ENCODE measurements around the gene SMKR1.
"Not testable (repeated sequence)": the region's sequence is repeated elsewhere in the genome, so short reads cannot be mapped to it uniquely, and the experiment has no call there.

SMKR1 gene
- long read RNA-seq, donor 1, partial matches to known transcripts: 0 of 3 reads
- long read RNA-seq, donor 1, other reads (novel, unspliced or antisense): 0 of 3 reads
- long read RNA-seq, donor 2, partial matches to known transcripts: 0 of 1 reads
- long read RNA-seq, donor 2, other reads (novel, unspliced or antisense): 0 of 1 reads
- long read RNA-seq, donor 3: 0 reads
- long read RNA-seq, donor 4, partial matches to known transcripts: 0 of 1 reads
- long read RNA-seq, donor 4, other reads (novel, unspliced or antisense): 0 of 1 reads
- long read RNA-seq, donor 5, partial matches to known transcripts: 0 of 2 reads
- long read RNA-seq, donor 5, other reads (novel, unspliced or antisense): 0 of 2 reads
- long read RNA-seq, donor 6: 0 reads
- long read RNA-seq, donor 7, partial matches to known transcripts: 0 of 2 reads
- long read RNA-seq, donor 7, other reads (novel, unspliced or antisense): 0 of 2 reads
- long read RNA-seq, donor 8, partial matches to known transcripts: 0 of 4 reads
- long read RNA-seq, donor 8, other reads (novel, unspliced or antisense): 0 of 4 reads

DNA sequence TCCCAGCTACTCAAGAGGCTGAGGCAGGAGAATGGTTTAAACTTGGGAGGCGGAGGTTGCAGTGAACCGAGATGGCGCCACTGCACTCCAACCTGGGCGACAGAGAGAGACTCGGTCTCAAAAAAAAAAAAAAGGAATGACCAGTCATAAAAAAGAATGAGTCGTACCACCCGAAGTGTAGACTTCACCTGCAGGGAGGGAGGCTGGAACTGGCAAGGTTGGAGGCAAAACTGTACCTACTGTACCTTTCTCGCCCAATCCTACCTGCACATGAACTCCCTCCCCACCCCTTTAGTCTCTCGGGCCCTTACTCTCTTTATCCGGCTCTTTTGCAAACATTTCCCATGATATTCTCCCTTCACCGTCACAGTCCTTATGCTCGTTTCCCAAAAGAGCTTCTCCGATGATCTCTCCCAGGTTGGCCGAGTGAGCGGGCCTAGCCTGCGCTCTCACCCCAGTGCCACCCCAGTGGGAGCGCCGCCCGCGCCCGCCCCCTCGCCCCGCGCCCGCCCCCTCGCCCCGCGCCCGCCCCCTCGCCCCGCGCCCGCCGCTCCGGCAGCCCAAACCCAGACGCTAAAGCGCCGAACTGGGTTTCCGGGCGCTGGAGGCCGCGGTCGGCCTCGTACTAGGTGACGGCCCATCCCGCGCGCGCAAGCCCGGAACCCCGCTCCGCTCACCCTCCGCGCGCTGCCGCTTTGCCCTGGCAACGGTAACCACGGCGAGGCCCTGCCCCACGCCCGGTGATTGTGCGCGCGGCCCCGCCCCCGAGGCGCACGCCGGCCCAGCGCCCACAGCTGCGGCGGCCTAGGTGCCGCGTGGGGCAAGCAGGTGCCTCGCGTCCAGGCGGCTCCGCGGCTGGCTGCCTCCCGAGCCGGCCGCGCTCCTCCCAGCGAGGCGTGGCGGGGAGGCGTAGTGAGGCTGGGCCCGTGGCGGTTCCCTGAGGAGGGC is at the start of gene SMKR1:
Gene SMKR1 (plus strand): TSS at position 772 of the 948 bp plus-strand sequence. CDS start 294 bp downstream, outside the sequence.
- peak; percentile 74 for DNase-seq

DNA sequence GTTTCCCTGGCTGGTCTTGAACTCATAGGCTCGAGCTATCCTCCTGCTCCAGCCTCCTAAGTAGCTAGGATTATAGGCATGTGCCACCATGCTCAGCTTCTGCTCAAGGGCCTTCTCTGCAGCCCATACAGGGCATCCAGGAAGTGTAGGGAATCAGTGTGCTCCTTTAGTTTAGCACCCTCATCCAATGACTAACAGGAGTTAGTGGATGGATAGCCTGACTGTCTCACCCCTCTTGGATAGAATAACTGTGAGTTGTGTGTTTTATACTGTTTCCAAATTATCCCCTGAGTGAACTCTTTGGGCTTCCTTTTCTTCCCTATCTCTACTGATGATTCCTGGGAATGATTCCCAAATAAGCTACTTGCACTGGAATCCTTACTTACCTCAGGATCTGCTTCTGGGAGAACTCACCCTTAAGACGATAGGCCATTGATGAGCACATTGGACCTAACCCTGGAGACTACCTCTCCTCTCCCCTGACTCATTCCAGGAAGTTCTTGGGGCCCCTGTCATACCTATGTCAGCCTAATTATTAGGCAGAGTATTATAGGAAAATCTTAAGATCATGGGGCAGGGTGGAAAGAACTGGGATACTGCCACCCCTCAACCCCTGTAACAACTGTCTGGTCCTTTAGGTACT is 49.6 kb upstream of the SMKR1 start:
- no peak for DNase-seq

DNA sequence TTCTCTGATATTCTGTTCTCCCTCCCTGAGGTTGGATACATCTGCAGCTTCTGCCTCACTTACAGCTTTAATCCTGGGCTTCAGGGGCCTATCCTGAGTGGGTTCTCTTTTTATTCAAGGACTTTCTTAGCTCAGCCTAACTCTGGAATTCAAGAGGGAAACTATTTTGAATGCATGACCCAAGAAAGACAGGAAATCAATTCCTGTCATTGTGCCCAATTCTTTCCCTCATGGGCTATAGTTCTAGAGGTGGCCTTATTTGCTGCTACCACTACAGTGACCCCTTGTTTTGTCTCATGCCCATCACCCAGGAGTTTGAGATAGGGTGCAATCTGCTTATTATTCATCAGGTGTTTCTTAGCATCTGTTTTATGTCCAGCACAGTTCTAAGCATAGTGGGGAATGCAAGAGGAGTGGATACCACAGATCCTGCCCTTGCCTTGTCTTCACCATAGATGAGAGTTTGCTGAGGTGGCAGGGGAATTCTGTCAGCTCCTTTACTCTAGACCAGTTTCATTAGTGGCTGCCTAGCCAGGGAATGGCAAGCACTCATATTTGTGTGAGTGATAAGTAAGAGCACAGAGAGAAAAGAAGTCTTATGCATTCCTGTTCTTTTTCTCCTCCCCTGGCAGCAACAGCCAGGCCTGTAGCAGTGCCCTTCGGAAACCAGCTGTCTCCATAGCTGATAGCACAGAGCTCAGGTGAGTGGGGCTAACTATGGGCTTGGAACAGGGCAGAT is 48.7 kb upstream of the SMKR1 start:
- DNase-seq: no peak

DNA sequence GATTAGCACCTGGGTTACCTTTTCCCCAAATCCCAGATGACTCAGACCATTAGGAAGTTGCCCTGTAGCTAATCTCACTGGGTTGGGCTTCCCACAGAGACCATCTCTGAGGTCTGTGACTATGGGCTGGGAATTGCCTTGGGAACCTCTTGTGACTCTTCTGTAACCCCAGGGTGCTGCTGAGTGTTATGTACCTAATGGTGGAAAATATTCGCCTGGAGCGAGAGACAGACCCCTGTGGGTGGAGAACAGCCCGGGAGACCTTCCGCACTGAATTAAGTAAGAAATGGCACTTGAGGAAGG is 48.1 kb upstream of the SMKR1 start:
- no peak for DNase-seq

DNA sequence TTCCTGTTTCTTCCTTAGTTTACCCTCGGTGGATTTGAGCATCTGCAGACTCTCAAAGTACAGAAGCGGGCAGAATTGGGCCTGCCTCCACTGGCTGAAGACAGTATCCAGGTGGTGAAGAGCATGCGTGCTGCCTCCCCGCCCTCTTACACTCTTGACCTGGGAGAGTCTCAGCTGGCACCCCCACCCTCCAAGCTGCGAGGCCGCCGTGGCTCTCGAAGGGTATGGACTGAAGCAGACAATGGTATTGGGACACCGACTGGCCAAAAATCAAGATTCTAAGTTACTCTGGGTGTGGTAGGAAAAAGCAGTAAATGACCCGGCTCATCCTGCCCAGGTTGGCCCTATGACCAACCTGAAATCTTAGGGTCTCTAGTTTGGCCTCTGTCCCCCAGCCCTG is 45.9 kb upstream of the SMKR1 start:
- DNase-seq: no peak

DNA sequence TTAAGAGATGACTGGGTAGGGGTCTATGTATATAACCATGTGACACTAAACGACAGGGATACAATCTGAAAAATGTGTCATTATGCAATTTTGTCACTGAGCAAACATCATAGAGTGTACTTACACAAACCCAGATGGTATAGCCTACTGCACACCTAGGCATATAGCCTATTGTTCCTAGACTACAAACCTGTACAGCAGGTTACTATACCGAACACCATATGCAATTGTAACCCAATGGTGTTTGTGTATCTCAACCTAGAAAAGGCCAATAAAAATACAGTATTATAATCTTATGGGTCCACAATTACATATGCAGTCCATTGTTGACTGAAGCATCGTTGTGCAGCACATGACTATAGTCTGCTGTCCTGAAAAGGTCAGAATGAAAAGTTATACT is 45.2 kb upstream of the SMKR1 start:
- DNase-seq: no peak

DNA sequence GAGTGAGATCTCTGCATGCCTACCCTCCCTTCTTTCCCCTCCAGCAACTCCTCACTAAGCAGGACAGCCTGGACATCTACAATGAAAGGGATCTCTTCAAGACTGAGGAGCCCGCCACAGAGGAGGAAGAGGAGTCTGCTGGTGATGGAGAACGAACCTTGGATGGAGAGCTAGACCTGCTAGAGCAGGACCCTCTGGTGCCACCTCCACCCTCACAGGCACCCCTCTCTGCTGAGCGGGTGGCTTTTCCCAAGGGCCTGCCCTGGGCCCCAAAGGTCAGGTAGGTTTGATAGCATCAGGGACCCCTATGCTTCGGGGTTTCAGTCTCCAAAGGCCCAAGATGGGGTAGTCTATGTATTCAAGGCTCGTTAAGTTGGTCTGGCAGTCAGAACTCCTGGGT is 44.2 kb upstream of the SMKR1 start:
- no peak for DNase-seq

DNA sequence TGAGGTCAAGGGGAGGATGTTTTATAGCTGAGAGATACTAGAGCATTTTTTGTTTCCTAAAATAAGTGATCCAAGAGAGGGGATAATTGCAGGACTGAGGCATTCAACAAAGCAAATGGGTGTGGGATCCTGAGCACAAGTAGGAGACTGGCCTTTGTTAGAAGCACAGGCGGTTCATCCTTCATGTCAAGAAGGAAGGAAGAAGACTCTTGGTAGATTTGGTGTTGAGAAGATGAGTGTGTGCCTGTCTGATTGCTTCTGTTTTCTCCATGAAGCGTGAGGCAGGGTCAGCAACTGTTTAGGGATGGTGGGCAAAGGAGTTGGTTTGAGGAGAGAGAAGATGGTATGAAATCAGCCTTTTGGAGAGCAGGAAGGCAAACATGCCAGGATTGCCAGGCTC is 40.5 kb upstream of the SMKR1 start:
- no peak for DNase-seq

DNA sequence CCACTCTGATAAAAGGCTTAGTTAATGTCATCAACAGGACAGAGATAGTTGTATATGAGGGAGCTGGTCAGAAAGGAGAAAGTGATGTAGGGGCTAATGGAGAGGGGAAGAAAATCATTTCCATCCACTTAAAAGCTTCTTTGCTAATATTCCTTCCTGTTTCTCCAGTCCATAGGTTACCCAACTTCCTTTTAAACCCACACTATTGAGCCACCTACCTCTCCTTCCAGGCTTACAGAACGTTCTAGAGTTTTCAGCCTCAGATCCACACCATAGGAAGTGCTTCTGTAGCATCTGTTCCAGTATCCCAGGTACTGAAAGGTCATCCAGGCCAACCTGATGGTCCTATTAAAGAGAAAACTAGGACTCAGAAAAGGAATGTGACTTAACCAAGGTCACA is 39.9 kb upstream of the SMKR1 start:
- no peak for DNase-seq

DNA sequence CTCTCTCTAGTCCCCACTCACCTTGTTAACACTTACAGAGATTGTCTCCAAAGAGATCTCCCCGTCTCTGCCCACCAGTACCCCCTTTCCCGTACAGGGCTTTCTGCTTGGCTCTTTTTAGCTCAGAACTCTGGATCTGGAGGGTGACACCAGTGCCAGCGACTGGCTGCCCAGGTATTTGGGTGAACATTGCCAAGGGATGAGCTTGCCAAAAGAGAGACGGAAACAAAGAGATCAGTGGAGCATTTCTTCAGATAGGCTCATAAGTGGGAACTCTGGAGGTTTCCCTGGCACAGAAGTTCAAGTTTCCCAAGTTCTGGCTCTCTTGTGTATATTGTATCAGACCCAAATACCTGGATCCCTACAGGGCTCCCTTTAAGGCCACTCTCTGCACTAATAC is 38.1 kb upstream of the SMKR1 start:
- DNase-seq: no peak

DNA sequence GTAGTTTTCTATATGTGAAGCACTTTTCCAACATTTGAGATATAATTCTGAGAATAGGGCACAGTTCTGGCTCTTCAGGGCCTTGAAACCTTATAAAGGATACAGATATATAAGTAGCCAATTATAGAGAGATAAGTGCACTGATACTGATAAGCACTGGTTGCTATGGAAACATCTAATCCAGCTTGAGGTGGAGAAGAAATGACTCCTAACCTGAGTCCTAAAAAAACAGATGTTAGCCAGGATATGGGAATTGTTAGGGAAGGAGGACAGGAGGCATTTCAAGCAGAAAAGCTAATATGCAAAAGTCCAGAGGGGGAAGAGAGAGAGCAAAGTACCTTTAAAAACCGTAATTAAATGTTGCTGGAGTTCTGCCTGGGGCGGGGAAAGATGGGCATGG is 37.3 kb upstream of the SMKR1 start:
- DNase-seq: no peak

DNA sequence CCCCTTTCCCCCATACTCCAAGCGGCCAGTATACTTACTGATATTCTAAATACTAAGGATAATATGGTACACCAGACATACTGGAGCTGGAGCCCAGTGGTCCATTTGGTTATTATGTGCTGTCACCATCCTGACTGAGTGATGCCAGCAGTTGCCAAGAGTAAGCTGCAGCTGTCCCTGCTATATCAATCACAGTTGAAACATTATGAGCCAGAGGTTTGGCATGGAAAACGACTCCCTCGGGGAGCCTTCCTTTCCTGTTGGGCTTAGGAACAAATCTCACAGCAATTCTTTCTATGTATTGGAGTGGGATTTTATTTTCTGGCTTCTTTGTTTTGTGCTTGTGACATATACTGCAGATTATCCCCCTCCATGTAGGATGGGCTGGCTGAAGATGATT is 35.5 kb upstream of the SMKR1 start:
- DNase-seq: no peak

DNA sequence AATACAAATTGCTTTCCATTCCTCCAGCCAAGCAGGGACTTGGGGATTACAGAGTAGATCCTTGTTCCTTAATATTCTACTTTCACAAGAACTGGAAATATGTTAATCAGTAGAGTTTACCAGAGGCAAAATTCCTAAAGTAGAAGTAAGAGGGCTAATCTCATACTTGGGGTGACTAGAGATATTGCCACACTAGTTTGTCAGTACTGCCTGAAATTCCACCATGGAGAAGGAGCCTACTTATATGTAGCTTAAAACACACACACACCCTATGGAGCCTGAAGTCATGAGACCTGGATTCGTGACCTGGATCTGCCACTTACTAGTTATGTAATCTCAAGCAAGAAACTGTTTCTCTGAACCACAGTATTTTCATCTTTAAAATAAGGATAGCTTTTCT is 34.2 kb upstream of the SMKR1 start:
- DNase-seq: no peak

DNA sequence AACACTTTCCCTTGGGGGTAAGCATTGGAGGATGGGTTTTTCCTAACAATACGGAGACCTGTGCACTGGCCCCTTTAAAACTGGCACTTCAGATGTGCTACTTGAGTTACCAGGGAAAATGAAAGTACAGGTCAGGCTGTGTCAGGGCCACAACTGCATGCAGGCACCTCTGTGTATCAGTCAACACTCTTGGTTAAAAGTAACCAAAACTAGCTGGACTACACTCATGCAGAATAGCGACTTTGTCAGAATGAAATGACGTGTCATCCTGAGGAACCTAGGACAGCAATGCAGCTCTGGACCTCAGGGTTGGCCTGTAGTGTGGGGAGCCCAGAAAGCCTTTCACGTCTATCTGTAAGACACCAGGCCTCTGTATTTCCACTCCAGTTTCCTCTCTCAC is 33.8 kb upstream of the SMKR1 start:
- DNase-seq: no peak

DNA sequence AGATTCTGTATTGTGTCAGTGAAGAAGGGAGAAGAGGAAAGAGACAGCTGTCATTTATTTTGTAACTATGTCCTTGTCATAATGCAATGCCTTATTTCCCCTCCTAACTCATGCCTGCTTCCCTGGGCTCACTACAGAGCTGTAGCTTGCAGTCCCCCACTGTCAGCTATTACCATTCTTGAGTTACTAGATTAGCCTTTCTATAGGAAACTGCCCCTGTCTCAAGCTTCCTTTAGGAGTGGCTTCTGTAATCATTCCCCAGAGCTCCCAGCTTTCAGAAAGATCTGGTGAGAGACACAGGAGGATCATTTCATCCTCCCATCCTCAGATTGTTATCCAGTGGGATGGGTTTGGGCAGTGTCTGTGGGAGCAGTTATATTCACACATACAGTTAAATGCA is 32.4 kb upstream of the SMKR1 start:
- DNase-seq: no peak

DNA sequence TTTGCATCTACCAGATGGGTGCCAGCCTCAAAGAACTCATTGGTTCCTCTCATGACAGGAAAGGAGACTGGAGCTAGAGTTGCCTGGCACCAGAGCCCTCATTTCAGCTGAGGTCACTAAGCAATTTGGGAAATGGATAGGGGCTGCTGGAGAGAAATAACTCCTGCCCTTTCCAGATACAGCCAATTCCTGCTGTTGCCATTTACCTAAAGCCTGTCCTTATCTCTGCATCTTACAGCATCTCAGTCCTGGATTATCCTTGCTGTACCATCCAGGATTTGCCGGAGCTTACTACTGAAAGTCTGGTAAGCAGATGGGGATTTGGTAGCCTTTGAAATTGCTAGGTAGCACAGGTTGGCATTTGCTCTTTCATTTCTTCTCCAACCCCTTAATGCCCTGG is 31.9 kb upstream of the SMKR1 start:
- no peak for DNase-seq

DNA sequence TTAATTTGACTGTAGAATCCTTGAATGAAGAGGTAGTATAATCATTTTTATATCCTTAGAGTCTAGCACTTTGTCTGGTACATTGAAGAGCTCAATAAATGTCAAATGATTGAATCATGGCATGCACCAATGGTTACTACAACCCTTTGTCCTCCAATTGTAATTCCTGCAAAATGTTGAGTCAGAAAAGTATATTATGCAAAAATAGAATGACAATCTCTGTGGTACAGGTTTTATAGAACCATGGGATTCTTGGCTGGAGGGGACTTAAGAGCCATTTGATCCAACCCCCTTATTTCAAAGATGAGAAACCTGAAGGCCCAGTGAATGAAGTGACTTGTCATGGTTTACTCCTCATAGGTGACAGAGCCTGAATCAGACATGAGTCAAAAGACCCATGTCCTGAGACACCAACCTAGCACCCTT is 30.9 kb upstream of the SMKR1 start:
- DNase-seq: no peak

DNA sequence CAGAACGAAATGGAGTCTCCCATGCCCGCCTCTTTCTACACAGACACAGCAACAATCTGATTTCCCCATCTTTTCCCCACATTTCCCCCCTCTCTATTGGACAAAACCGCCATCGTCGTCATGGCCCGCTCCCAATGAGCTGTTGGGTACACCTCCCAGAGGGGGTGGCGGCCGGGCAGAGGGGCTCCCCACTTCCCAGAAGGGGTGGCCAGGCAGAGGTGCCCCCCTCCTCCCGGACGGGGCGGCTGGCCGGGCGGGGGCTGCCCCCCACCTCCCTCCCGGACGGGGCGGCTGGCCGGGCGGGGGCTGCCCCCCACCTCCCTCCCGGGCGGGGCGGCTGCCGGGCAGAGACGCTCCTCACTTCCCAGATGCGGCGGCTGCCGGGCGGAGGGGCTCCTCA is 26.4 kb upstream of the SMKR1 start:
- DNase-seq: not testable (repeated sequence)

DNA sequence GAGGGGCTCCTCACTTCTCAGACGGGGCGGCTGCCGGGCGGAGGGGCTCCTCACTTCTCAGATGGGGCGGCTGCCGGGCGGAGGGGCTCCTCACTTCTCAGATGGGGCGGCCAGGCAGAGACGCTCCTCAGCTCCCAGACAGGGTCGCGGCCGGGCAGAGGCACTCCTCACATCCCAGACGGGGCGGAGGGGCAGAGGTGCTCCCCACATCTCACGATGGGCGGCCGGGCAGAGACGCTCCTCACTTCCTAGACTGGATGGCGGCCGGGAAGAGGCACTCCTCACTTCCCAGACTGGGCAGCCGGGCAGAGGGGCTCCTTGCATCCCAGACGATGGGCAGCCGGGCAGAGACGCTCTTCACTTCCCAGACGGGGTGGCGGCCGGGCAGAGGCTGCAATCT is 25.9 kb upstream of the SMKR1 start:
- not testable (repeated sequence) for DNase-seq

DNA sequence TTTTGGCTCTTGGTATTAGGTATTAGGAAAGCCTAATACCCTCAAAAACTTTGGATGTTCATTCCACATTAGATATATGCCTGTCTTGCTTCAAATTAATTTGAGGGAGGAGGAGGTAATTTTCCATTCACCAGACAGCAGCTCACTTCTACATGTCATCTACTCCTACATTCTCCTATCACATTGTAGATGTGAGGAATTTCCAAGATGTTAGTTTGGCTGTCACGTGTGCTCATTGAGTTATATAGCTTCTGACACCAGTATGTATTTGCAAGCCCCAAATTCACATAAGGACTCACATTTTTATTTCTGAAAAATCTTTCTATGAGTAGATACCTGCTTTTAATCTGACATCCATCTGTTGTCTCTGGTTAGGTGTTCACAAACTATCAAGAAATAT is 22.5 kb upstream of the SMKR1 start:
- DNase-seq: no peak

DNA sequence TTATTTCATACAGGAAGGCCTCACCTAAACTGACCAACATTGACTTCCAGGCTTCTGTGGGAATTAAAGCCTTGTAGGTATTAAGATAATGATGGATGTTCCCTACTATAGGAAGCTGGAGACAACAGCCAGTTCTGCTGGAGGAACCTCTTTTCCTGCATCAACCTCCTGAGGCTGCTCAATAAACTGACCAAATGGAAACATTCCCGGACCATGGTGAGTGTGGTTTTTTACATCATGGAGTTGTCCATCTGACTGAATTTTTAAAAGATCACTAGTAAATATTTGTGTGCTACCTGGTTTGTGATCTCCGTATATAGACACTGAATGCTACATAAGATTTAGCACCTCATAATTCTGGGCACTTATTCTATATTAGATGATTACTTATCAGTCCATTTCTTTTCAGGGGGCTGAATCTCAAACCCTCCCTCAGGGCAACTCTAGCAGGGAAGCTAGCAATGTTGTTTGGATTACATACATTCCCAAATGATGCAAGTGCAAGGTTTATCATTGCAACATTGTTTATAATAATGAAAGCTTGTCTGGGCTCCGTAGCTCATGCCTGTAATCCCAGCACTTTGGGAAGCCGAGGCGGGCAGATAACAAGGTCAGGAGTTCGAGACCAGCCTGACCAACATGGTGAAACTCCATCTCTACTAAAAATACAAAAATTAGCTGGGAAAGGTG is 21.5 kb upstream of the SMKR1 start:
- DNase-seq: no peak

DNA sequence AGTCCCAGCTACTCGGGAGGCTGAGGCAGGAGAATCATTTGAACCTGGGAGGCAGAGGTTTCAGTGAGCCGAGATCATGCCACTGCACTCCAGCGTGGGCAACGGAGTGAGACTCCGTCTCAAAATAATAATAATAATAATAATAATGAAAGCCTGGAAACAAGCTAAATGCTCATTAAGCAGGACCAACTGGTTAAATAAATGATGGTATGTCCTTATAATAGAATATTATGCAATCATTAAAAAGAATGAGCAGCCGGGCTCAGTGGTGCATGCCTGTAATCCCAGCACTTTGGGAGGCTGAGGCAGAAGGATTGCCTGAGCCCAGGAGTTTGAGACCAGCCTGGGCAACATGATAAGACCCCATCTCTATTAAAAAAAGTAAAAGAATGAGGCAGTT is 21.0 kb upstream of the SMKR1 start:
- DNase-seq: not testable (repeated sequence)
